ENCODE data around the gene SLC2A5.
"Not testable (repeated sequence)": the region's sequence is repeated elsewhere in the genome, so short reads cannot be mapped to it uniquely, and the experiment has no call there.

- TF ChIP-seq CTCF (conservative IDR thresholded peaks at IDR 0.05; ENCODE audit: low read depth, low read length); EZH2phosphoT487 (IDR thresholded peaks at IDR 0.05; ENCODE audit: borderline replicate concordance, low read length): not testable (repeated sequence)
Observed at GRCh38 chr1:9001534-9002214, 67.8 kb downstream of the SLC2A5 start.

All from PC-3 (cell line).